IPS DF 6.9 (cell line): ENCODE data around the gene SCCPDH.

Experiments used
- DNase-seq: peaks from one replicate; pipeline ENCODE4 v3.0.0-alpha.2; 2013; ENCODE audit warnings: low read depth, low spot score
- H3K27ac ChIP-seq: one replicate; pipeline ENCODE4 v1.5.1; 2013; ENCODE audit warnings: low read length, control low read depth
- H3K27me3 ChIP-seq: 2 replicates; pipeline ENCODE4 v1.6.1; 2013; ENCODE audit warnings: mild to moderate bottlenecking, low read length; ENCODE audit not compliant: control insufficient read depth, insufficient read depth
- H3K36me3 ChIP-seq: 2 replicates; pipeline ENCODE4 v1.6.1; 2013; ENCODE audit warnings: low read length; ENCODE audit not compliant: control insufficient read depth, insufficient read depth
- H3K4me1 ChIP-seq: 2 replicates; pipeline ENCODE4 v1.6.1; 2013; ENCODE audit warnings: low read length; ENCODE audit not compliant: control insufficient read depth, insufficient read depth
- H3K4me3 ChIP-seq: 2 replicates; pipeline ENCODE4 v1.5.1; 2013; ENCODE audit warnings: mild to moderate bottlenecking, low read length
- H3K9me3 ChIP-seq: 2 replicates; pipeline ENCODE4 v1.6.1; 2013; ENCODE audit warnings: low read length, inconsistent platforms; ENCODE audit not compliant: control insufficient read depth, insufficient read depth
- WGBS: extraction: QIAGEN DNeasy Blood & Tissue Kit; methylation state at CpG from one replicate; pipeline ENCODE4 v1.1.7; 2013; ENCODE audit warnings: mixed read lengths, missing lambda C conversion rate; ENCODE audit not compliant: insufficient read length, insufficient coverage; 5-methylcytosine and 5-hydroxymethylcytosine counted together

Gene SCCPDH

GRCh38 chr1:246792603-246793002 is 68.4 kb downstream of the SCCPDH start:
- no CpG with 5 or more reads among the region's 25 CpGs for WGBS
- DNase-seq = no peak
- Histone ChIP-seq H3K27me3 (no peaks in the 10 kb centered on the region), H3K27ac (no peak overlapping the region), H3K9me3 (no peaks in the 10 kb centered on the region), H3K4me1 (peaks cover 16% of the 10 kb centered on the region), H3K36me3 (no peaks in the 10 kb centered on the region), H3K4me3 (no peak overlapping the region)

GRCh38 chr1:246793356-246793896 is 69.2 kb downstream of the SCCPDH start:
- DNase-seq = no peak
- H3K27ac ChIP-seq = no peak overlapping the region
- no peaks in the 10 kb centered on the region for H3K9me3 ChIP-seq
- H3K27me3 ChIP-seq = no peaks in the 10 kb centered on the region
- peaks cover 16% of the 10 kb centered on the region for H3K4me1 ChIP-seq
- no CpG with 5 or more reads among the region's 6 CpGs for WGBS
- no peaks in the 10 kb centered on the region for H3K36me3 ChIP-seq
- no peak overlapping the region for H3K4me3 ChIP-seq

DNA sequence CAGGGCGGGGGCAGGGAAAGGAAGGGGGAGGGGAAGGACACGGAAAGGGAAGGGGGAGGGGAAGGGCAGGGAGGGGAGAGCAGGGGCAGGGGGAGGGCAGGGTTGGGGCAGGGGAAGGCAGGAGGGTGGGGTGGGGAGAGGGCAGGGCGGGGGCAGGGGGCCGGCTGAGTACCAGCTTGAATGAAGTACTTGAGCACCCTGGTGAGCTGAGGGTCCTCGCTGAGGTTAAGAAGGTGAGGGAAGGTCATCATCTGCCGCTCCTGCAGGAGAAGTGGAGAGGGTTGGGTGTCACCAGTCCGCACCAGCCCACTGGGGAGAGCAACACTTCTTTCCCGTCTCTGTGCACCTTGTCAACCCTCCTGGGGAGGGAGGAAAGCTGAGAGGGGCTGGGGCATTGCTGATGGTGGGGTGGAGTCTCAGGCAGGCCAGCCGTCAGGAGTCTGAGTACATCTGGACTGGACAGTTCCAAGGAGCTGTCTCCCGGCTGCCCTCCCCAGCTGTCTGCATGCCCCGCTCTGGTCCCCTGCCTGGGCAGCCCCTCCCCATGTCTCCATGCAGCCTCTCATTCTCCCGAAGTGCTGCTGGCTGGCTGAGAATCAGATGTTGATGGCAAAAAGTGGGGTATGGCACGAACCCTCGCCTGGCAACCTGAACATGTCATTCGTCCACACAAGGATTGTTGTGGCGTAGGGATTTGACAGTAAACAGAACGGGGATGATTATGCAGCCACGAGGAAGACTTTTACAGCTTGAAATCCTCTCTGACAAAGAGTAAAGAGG is 70.0 kb downstream of the SCCPDH start:
- no peaks in the 10 kb centered on the region for H3K9me3 ChIP-seq
- no peaks in the 10 kb centered on the region for H3K27me3 ChIP-seq
- H3K27ac ChIP-seq = no peak overlapping the region
- DNase-seq = no peak
- peaks cover 16% of the 10 kb centered on the region for H3K4me1 ChIP-seq
- H3K36me3 ChIP-seq = no peaks in the 10 kb centered on the region
- WGBS = no CpG with 5 or more reads among the region's 18 CpGs
- H3K4me3 ChIP-seq = no peak overlapping the region

DNA sequence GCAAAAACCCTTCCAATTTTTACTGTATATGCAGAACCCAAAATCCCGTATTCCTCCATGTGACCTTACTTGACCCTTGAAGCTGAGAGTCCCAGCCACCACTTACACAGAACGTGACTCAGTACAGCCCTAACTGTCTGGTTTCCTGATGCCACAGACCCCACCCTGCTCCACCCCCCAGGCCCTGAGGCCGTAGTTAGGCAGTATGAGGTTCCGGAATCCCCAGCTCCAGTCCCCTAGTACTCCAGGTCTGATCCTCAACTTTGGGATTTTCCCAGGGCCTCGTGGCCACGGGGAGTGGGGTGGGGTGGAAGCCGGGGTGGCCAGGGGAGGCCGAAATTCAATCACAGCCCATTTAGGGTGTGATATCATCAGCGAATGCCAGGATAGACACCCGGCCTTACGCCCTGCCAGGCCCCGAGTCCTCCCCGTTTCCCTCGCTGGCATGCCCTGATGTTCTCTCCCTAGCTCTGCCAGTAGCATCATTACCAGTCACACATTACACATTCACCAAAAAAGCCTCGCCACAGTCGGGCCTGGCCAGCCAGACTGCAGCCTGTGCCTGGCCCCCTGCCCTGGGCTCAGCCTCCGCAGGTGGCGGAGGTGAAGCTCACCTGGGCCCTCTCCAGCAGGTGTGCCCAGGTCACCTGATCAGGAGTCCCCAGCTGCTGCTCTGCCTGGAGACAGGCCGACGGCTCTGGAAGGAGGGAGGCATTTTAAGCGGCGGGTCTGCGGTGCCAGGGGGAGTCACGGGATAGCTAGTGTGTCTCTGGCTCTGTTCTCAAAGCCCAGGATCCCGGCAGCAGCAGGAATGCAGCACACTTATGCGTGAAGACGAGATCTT is 70.8 kb downstream of the SCCPDH start:
- H3K4me1 ChIP-seq = peaks cover 14% of the 10 kb centered on the region
- H3K4me3 ChIP-seq = no peak overlapping the region
- H3K9me3 ChIP-seq = no peaks in the 10 kb centered on the region
- H3K27me3 ChIP-seq = no peaks in the 10 kb centered on the region
- no peak overlapping the region for H3K27ac ChIP-seq
- no peaks in the 10 kb centered on the region for H3K36me3 ChIP-seq
- no peak for DNase-seq
- WGBS = no CpG with 5 or more reads among the region's 27 CpGs

DNA sequence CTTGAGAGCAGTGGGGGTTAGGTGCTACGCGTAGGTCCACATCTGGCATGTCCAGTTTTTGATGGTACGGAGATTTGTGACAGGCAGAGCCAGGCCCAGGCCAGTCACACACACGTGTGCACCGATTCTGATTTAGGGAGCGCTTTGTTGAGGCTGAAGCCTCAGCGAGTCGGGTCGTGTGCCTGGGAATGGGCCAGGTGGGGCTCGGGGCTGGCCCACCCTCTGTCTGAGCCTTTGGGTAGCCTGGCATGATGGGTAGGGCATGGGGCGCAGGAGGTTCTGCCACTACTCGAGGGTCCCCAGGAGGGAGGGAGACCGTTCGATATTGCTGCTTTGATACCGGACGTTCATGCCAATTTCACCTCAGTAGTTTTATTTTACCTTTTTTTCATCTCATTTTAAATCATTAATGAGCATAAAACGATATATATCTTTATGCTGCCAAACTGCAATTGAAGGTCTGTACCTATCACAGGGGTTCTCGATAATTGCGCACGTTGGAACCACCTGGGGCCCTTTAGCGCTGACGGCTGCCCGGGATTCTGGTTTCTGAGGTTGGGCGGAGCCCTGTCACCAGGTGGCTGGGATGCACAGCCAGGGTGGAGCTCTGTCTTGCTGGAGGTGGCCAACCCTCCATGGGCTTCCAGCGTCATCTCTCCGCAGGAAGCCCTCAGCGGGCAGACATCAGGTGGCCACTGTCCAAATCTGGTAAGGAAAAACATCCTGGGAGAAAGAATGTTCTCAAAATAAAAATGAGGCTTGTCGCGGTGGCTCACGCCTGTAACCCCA is 71.9 kb downstream of the SCCPDH start:
- Histone ChIP-seq H3K9me3 (no peaks in the 10 kb centered on the region), H3K4me1 (peaks cover 14% of the 10 kb centered on the region), H3K27ac (no peak overlapping the region), H3K36me3 (no peaks in the 10 kb centered on the region), H3K4me3 (no peak overlapping the region), H3K27me3 (no peaks in the 10 kb centered on the region)
- no peak for DNase-seq
- WGBS = no CpG with 5 or more reads among the region's 30 CpGs

GRCh38 chr1:246797157-246797556 is 72.9 kb downstream of the SCCPDH start:
- Histone ChIP-seq H3K9me3 (no peaks in the 10 kb centered on the region), H3K36me3 (no peaks in the 10 kb centered on the region), H3K4me1 (peaks cover 14% of the 10 kb centered on the region), H3K27ac (no peak overlapping the region), H3K4me3 (no peak overlapping the region), H3K27me3 (no peaks in the 10 kb centered on the region)
- no CpG with 5 or more reads among the region's 8 CpGs for WGBS
- no peak for DNase-seq

DNA sequence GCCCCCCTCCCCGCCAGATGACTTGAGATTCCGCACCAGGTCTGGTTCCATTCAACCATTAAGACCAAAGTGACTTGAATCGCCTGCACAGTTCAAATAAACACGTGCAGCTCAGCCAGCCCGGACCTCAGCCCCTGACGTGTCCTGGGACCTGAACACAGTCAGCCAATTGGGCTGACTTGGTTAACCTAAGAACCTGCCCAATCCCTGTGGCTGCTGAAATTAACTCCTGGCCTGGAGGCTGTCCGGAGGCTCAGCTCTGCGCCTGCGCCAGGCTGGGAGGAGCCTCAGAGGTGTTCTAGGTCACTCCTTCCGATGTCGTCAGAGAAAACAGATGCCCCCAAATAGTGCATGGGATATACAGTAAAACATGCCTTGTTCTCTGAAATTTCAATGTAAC is 73.4 kb downstream of the SCCPDH start:
- no CpG with 5 or more reads among the region's 11 CpGs for WGBS
- Histone ChIP-seq H3K27me3 (no peaks in the 10 kb centered on the region), H3K27ac (no peak overlapping the region), H3K9me3 (no peaks in the 10 kb centered on the region), H3K4me3 (no peak overlapping the region), H3K4me1 (peaks cover 14% of the 10 kb centered on the region), H3K36me3 (no peaks in the 10 kb centered on the region)
- no peak for DNase-seq

DNA sequence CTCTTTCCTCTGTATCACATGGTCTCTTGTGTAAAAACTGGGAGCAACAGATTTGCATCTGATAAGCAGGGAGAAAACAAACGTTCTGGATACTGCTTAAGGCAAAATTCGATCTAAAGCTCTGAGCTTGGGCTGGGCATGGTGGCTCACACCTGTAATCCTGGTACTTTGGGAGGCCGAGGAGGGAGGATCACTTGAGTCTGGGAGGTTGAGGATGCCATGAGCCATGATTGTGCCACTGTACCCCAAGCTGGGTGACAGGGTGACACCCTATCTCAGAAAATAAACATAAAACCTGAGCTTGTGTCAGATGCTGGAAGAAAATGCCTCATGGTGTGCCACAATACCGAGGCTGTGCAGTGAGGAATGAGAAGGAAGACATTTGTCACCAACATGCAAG is 73.9 kb downstream of the SCCPDH start:
- DNase-seq = no peak
- Histone ChIP-seq H3K4me3 (no peak overlapping the region), H3K27me3 (no peaks in the 10 kb centered on the region), H3K4me1 (peaks cover 14% of the 10 kb centered on the region), H3K36me3 (no peaks in the 10 kb centered on the region), H3K9me3 (no peaks in the 10 kb centered on the region), H3K27ac (no peak overlapping the region)
- WGBS = no CpG with 5 or more reads among the region's 4 CpGs

GRCh38 chr1:246798606-246799496 is 74.6 kb downstream of the SCCPDH start:
- Histone ChIP-seq H3K27me3 (no peaks in the 10 kb centered on the region), H3K36me3 (no peaks in the 10 kb centered on the region), H3K4me3 (no peak overlapping the region), H3K9me3 (no peaks in the 10 kb centered on the region), H3K4me1 (peaks cover 12% of the 10 kb centered on the region), H3K27ac (no peak overlapping the region)
- no CpG with 5 or more reads among the region's 22 CpGs for WGBS
- no peak for DNase-seq
